Measurements from ENCODE around the gene PDE6A. TPM values are rescaled to one million over a fixed set of nuclear protein-coding genes. Genes with fewer than 3 reads are reported as not detected.

Gene PDE6A
- total and polyA plus RNA-seq, 2 experiments from 2014 or later: not detected

GRCh38 chr5:149961957-149962409 lies 17.4 kb upstream of the PDE6A start:
- no peaks in the 10 kb centered on the region for H3K27me3 ChIP-seq (replicated peaks; ENCODE audit: insufficient read depth)
- no peak overlapping the region for H3K27ac ChIP-seq
- no peaks in the 10 kb centered on the region for H3K36me3 ChIP-seq (ENCODE audit: low read depth)
- H3K4me2 ChIP-seq (ENCODE audit: unreplicated experiment): no peak overlapping the region
- H3K9me3 ChIP-seq (ENCODE audit: low read depth): no peaks in the 10 kb centered on the region
- H4K20me1 ChIP-seq (ENCODE audit: insufficient read depth): no peaks in the 10 kb centered on the region
- peak; percentile 84 for DNase-seq
- H3K4me1 ChIP-seq (ENCODE audit: insufficient read depth): peaks cover 4% of the 10 kb centered on the region
- WGBS, 2 experiments (ENCODE audit: low coverage in 1 of 2, low lambda C conversion rate in 2 of 2, missing lambda C conversion rate in 2 of 2): 49 to 53% methylated on average over 6 of the region's 6 CpGs
- H2AFZ ChIP-seq: no peak overlapping the region
- H3K9ac ChIP-seq: no peak overlapping the region
- peaks cover 22% of the 10 kb centered on the region for H3F3A ChIP-seq (ENCODE audit: insufficient read depth)
- in situ Hi-C loops (cut with MboI): loop anchor here (10.0 kb wide), 2 partner anchors 107 to 327 kb away; no protein-coding TSS in a partner anchor
- TF ChIP-seq EZH2 (IDR thresholded peaks at IDR 0.05; ENCODE audit: insufficient read depth, poor library complexity, severe bottlenecking) (no peak), EZH2phosphoT487 (IDR thresholded peaks at IDR 0.05; ENCODE audit: insufficient read depth, low read depth) (no peak)
- H3K4me3 ChIP-seq: no peak overlapping the region
- H3K9me2 ChIP-seq (ENCODE audit: insufficient read depth): no peaks in the 10 kb centered on the region
- peaks cover 10% of the 10 kb centered on the region; the same call in 1 of the 2 replicates for H3K79me2 ChIP-seq (ENCODE audit: insufficient read depth)

GRCh38 chr5:149961186-149961685 lies 16.6 kb upstream of the PDE6A start:
- H3F3A ChIP-seq (ENCODE audit: insufficient read depth): peaks cover 22% of the 10 kb centered on the region
- no peaks in the 10 kb centered on the region for H4K20me1 ChIP-seq (ENCODE audit: insufficient read depth)
- 10 to 13% methylated on average over 15 to 20 of the region's 23 CpGs for WGBS, 2 experiments (ENCODE audit: low coverage in 1 of 2, low lambda C conversion rate in 2 of 2, missing lambda C conversion rate in 2 of 2)
- H3K36me3 ChIP-seq (ENCODE audit: low read depth): no peaks in the 10 kb centered on the region
- peak overlapping the region; percentile 89 for H3K9ac ChIP-seq
- H3K9me3 ChIP-seq (ENCODE audit: low read depth): no peaks in the 10 kb centered on the region
- peak overlapping the region; percentile 95 for H2AFZ ChIP-seq
- in situ Hi-C loops (cut with MboI): loop anchor here (10.0 kb wide), 2 partner anchors 106 to 326 kb away; no protein-coding TSS in a partner anchor
- H3K9me2 ChIP-seq (ENCODE audit: insufficient read depth): no peaks in the 10 kb centered on the region
- H3K27me3 ChIP-seq (replicated peaks; ENCODE audit: insufficient read depth): no peaks in the 10 kb centered on the region
- 0 out of 2 replicates have a peak, but pooled peaks cover 7% of the 10 kb centered on the region for H3K79me2 ChIP-seq (ENCODE audit: insufficient read depth)
- DNase-seq: peak; percentile 42
- H3K27ac ChIP-seq: no peak overlapping the region
- H3K4me3 ChIP-seq: peak overlapping the region; percentile 73
- H3K4me1 ChIP-seq (ENCODE audit: insufficient read depth): peaks cover 4% of the 10 kb centered on the region
- no peak for TF ChIP-seq EZH2phosphoT487 (IDR thresholded peaks at IDR 0.05; ENCODE audit: insufficient read depth, low read depth)
- no peak for TF ChIP-seq EZH2 (IDR thresholded peaks at IDR 0.05; ENCODE audit: insufficient read depth, poor library complexity, severe bottlenecking)
- peak overlapping the region; percentile 66 for H3K4me2 ChIP-seq (ENCODE audit: unreplicated experiment)

- Histone ChIP-seq H2AFZ (peak within 1 kb of the TSS; percentile 95), H3K9me3 (ENCODE audit: low read depth) (no peaks in the 10 kb centered on the region), H3K9me2 (ENCODE audit: insufficient read depth) (no peaks in the 10 kb centered on the region), H3K4me2 (ENCODE audit: unreplicated experiment) (peak within 1 kb of the TSS; percentile 80), H3K9ac (peak within 1 kb of the TSS; percentile 89), H3K4me1 (ENCODE audit: insufficient read depth) (peaks cover 4% of the 10 kb centered on the region), H3K36me3 (ENCODE audit: low read depth) (no peaks in the 10 kb centered on the region), H3K4me3 (peak within 1 kb of the TSS; percentile 73), H4K20me1 (ENCODE audit: insufficient read depth) (no peaks in the 10 kb centered on the region), H3K27ac (peak within 1 kb of the TSS; percentile 96), H3K27me3 (replicated peaks; ENCODE audit: insufficient read depth) (no peaks in the 10 kb centered on the region), H3K79me2 (ENCODE audit: insufficient read depth) (0 out of 2 replicates have a peak, but pooled peaks cover 7% of the 10 kb centered on the region), H3F3A (ENCODE audit: insufficient read depth) (peaks cover 22% of the 10 kb centered on the region)
- 1% methylated on average over 56 to 68 of the region's 84 CpGs for WGBS, 2 experiments (ENCODE audit: low coverage in 1 of 2, low lambda C conversion rate in 2 of 2, missing lambda C conversion rate in 2 of 2)
- DNase-seq: peak; percentile 100
- no peak for TF ChIP-seq EZH2phosphoT487 (IDR thresholded peaks at IDR 0.05; ENCODE audit: insufficient read depth, low read depth)
- no peak for TF ChIP-seq EZH2 (IDR thresholded peaks at IDR 0.05; ENCODE audit: insufficient read depth, poor library complexity, severe bottlenecking)
- in situ Hi-C loops (cut with MboI): loop anchor here (10.0 kb wide), 2 partner anchors 106 to 326 kb away; no protein-coding TSS in a partner anchor
Measured at GRCh38 chr5:149960272-149961185, 15.9 kb upstream of the PDE6A start, which contains the start of gene SLC26A2. TSS of gene SLC26A2 (plus strand) at chr5:149960758. CDS start at chr5:149977653, 16,895 bp downstream.
